ENCODE results near the gene SGCD. TPM values are rescaled to one million over a fixed set of nuclear protein-coding genes. Genes with fewer than 3 reads are reported as not detected.

SGCD gene
- polyA plus RNA-seq, 1 of the 3 experiments (the other 2 are of a cell fraction) = 0.87 TPM

GRCh38 chr5:156698323-156698722 lies 371.4 kb downstream of the SGCD start:
- Histone ChIP-seq H3K9me2 (no peaks in the 10 kb centered on the region), H4K20me1 (ENCODE audit: insufficient read depth) (no peaks in the 10 kb centered on the region), H2AFZ (ENCODE audit: low read depth) (no peak overlapping the region), H3K4me1 (ENCODE audit: control insufficient read depth in 1 of 2, insufficient read depth in 2 of 2, low read depth in 1 of 2, low read length in 1 of 2) (peaks cover 0 to 12% of the 10 kb centered on the region in 2 experiments; a peak in 2 of 4 replicates), H3K4me3 (ENCODE audit: low read depth in 2 of 2, low read length in 1 of 2) (no peak overlapping the region), H3K27ac (ENCODE audit: low read depth in 2 of 2, low read length in 1 of 2) (no peak overlapping the region), H3K9me3 (no peaks in the 10 kb centered on the region), H3K36me3 (replicated peaks in 1 of 2; ENCODE audit: control insufficient read depth in 1 of 2, insufficient read depth in 2 of 2, low read length in 1 of 2) (no peaks in the 10 kb centered on the region), H3K9ac (no peak overlapping the region), H3K79me2 (ENCODE audit: insufficient read depth) (no peaks in the 10 kb centered on the region), H3K4me2 (no peak overlapping the region), H3K27me3 (ENCODE audit: insufficient read depth) (no peaks in the 10 kb centered on the region), H3F3A (replicated peaks; ENCODE audit: insufficient read depth) (no peaks in the 10 kb centered on the region)
- DNase-seq = no peak
- TF ChIP-seq GATA2 (CRISPR knock-in tag; IDR thresholded peaks at IDR 0.05) = no peak
- no peak for TF ChIP-seq RAD21 (IDR thresholded peaks at IDR 0.05; ENCODE audit: low read length)
- TF ChIP-seq REST (IDR thresholded peaks at IDR 0.05; ENCODE audit: low read depth, low read length) = no peak
- TF ChIP-seq RFX5 (IDR thresholded peaks at IDR 0.05; ENCODE audit: low read length) = no peak
- no peak for TF ChIP-seq MEF2A (IDR thresholded peaks at IDR 0.05; ENCODE audit: borderline replicate concordance, low read depth)
- POLR2A ChIA-PET = no interaction called here
- CTCF ChIA-PET = interaction anchor here (1.4 kb wide), 1 partner anchor 102 kb away, joined by 3 read pairs; no protein-coding TSS in a partner anchor
- WGBS (ENCODE audit: low lambda C conversion rate) = 36% methylated on average over 3 of the region's 3 CpGs

- Histone ChIP-seq H3K9me3 (no peaks in the 10 kb centered on the region), H3K79me2 (ENCODE audit: insufficient read depth) (no peaks in the 10 kb centered on the region), H3K4me2 (no peak overlapping the region), H3K4me3 (ENCODE audit: low read depth in 2 of 2, low read length in 1 of 2) (no peak overlapping the region), H4K20me1 (ENCODE audit: insufficient read depth) (no peaks in the 10 kb centered on the region), H3K9me2 (no peaks in the 10 kb centered on the region), H3K9ac (no peak overlapping the region), H3F3A (replicated peaks; ENCODE audit: insufficient read depth) (no peaks in the 10 kb centered on the region), H2AFZ (ENCODE audit: low read depth) (no peak overlapping the region), H3K36me3 (replicated peaks in 1 of 2; ENCODE audit: control insufficient read depth in 1 of 2, insufficient read depth in 2 of 2, low read length in 1 of 2) (no peaks in the 10 kb centered on the region), H3K4me1 (ENCODE audit: control insufficient read depth in 1 of 2, insufficient read depth in 2 of 2, low read depth in 1 of 2, low read length in 1 of 2) (peaks cover 0 to 6% of the 10 kb centered on the region in 2 experiments; a peak in 2 of 4 replicates), H3K27me3 (ENCODE audit: insufficient read depth) (no peaks in the 10 kb centered on the region), H3K27ac (ENCODE audit: low read depth in 2 of 2, low read length in 1 of 2) (no peak overlapping the region)
- DNase-seq = no peak
- TF ChIP-seq ELF1 (IDR thresholded peaks at IDR 0.05) (no peak), SMC3 (IDR thresholded peaks at IDR 0.05; ENCODE audit: low read depth, low read length) (no peak), TEAD4 (IDR thresholded peaks at IDR 0.05; ENCODE audit: borderline replicate concordance, insufficient read depth) (no peak), NRF1 (IDR thresholded peaks at IDR 0.05; ENCODE audit: low read depth, low read length) (no peak), MXI1 (IDR thresholded peaks at IDR 0.05; ENCODE audit: low read depth, low read length) (no peak), POLR2AphosphoS5 (IDR thresholded peaks at IDR 0.05; ENCODE audit: low read depth, low read length) (no peak), TAF1 (IDR thresholded peaks at IDR 0.05; ENCODE audit: borderline replicate concordance, low read depth, low read length) (no peak), FOXM1 (IDR thresholded peaks at IDR 0.05; ENCODE audit: low read depth) (no peak), RCOR1 (IDR thresholded peaks at IDR 0.05; ENCODE audit: low read length) (no peak), NFIC (IDR thresholded peaks at IDR 0.05; ENCODE audit: borderline replicate concordance) (no peak)
- ChIA-PET POLR2A (no interaction called here), CTCF (interaction anchor here (0.6 kb wide), 1 partner anchor 47 kb away, joined by 3 read pairs; no protein-coding TSS in a partner anchor)
- 40% methylated on average over 1 of the region's 1 CpG for WGBS (ENCODE audit: low lambda C conversion rate)
These were observed 372.2 kb downstream of the SGCD start for GRCh38 chr5:156699147-156699546.

Data from SK-N-SH (cell line).